Astrocyte of the cerebellum (primary cell): ENCODE measurements around the gene PELO.

Experiments
- DNase-seq: peaks from one replicate; pipeline ENCODE4 v3.0.0-alpha.2; 2011; ENCODE audit warnings: low read depth
- H3K4me3 ChIP-seq: 2 replicates; pipeline ENCODE4 v1.5.1; 2011; ENCODE audit warnings: mild to moderate bottlenecking, low read depth, low read length, moderate library complexity
- CTCF ChIP-seq: IDR thresholded peaks from 2 replicates; pipeline ENCODE4 v1.5.1; 2012; ENCODE audit warnings: low read length, low read depth, moderate library complexity, mild to moderate bottlenecking; ENCODE audit errors: missing control alignments
- in situ Hi-C: cut with HindIII; loops from 2 replicates; pipeline ENCODE4 v1.10.0; 2017; ENCODE audit warnings: low sequenced_read_pairs

Gene PELO

GRCh38 chr5:52796516-52797103 lies 8.9 kb downstream of the PELO start:
- no peak for DNase-seq
- no peak overlapping the region for H3K4me3 ChIP-seq
- in situ Hi-C loops = no loop called here
- no peak for TF ChIP-seq CTCF

- in situ Hi-C loops = no loop called here
- no peak for TF ChIP-seq CTCF
- no peak for DNase-seq
- peak overlapping the region; percentile 69 for H3K4me3 ChIP-seq
Measured at GRCh38 chr5:52798938-52799337, 11.2 kb downstream of the PELO start.

GRCh38 chr5:52799358-52799982 lies 11.8 kb downstream of the PELO start:
- DNase-seq = no peak
- no peak for TF ChIP-seq CTCF
- in situ Hi-C loops = no loop called here
- peak overlapping the region; percentile 69 for H3K4me3 ChIP-seq

DNA sequence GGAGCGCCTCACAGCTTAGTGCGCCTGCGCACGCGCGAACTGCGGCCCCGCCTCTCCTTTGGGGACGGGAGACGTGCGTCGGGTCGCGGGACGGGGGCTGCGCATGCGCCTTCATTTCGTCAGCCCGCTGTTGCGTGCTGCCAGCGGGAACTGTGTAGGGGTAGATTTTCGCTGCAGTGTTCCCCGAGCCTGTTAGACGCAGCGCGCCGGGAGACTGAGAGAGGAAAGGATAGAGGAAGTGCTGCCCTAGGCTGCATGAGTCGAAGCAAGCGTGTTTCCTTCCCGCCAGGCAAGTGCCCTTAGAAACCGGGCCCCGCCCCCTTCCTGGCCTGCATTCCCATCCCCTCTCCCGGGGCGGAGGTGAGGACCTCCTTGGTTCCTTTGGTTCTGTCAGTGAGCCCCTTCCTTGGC lies 12.3 kb downstream of the PELO start:
- in situ Hi-C loops = no loop called here
- TF ChIP-seq CTCF = no peak
- peak overlapping the region; percentile 69 for H3K4me3 ChIP-seq
- peak; percentile 79 for DNase-seq

DNA sequence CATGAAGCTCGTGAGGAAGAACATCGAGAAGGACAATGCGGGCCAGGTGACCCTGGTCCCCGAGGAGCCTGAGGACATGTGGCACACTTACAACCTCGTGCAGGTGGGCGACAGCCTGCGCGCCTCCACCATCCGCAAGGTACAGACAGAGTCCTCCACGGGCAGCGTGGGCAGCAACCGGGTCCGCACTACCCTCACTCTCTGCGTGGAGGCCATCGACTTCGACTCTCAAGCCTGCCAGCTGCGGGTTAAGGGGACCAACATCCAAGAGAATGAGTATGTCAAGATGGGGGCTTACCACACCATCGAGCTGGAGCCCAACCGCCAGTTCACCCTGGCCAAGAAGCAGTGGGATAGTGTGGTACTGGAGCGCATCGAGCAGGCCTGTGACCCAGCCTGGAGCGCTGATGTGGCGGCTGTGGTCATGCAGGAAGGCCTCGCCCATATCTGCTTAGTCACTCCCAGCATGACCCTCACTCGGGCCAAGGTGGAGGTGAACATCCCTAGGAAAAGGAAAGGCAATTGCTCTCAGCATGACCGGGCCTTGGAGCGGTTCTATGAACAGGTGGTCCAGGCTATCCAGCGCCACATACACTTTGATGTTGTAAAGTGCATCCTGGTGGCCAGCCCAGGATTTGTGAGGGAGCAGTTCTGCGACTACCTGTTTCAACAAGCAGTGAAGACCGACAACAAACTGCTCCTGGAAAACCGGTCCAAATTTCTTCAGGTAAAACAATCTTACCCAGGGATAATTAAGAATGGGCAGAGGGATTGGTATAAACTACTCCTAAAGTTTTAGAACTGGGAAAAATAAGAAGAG lies 12.9 kb downstream of the PELO start:
- TF ChIP-seq CTCF = peak; percentile 23
- in situ Hi-C loops = no loop called here
- DNase-seq = no peak
- H3K4me3 ChIP-seq = peak overlapping the region; percentile 69

DNA sequence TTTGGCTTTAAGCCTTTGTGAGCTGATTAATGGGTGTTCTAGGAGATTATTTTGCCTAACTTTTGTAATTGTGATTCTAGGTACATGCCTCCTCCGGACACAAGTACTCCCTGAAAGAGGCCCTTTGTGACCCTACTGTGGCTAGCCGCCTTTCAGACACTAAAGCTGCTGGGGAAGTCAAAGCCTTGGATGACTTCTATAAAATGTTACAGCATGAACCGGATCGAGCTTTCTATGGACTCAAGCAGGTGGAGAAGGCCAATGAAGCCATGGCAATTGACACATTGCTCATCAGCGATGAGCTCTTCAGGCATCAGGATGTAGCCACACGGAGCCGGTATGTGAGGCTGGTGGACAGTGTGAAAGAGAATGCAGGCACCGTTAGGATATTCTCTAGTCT lies 13.6 kb downstream of the PELO start:
- H3K4me3 ChIP-seq = peak overlapping the region; percentile 69
- no peak for TF ChIP-seq CTCF
- in situ Hi-C loops = no loop called here
- DNase-seq = no peak
